ENCODE measurements around the gene IGIP.

DNA sequence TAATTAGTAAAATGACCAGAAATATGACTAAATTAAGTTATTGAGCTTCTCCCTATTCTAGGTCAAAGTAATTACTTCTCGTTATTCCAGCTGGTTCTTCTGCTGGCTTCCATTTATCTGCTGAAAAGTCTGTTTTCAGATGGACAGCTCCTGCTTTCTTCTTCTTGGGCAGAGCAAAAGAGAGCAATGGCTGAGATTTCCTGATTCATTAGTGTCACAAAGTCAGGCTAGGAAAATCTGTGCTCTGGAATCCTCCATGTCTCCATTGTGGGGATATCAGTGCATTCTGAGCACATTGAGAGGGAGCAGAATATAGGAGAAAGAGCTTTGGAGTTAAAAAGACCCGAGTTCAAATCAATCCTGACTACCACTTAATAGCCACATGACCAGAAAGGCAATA, 48.9 kb upstream of the IGIP start:
- TF ChIP-seq, protein P1, sequence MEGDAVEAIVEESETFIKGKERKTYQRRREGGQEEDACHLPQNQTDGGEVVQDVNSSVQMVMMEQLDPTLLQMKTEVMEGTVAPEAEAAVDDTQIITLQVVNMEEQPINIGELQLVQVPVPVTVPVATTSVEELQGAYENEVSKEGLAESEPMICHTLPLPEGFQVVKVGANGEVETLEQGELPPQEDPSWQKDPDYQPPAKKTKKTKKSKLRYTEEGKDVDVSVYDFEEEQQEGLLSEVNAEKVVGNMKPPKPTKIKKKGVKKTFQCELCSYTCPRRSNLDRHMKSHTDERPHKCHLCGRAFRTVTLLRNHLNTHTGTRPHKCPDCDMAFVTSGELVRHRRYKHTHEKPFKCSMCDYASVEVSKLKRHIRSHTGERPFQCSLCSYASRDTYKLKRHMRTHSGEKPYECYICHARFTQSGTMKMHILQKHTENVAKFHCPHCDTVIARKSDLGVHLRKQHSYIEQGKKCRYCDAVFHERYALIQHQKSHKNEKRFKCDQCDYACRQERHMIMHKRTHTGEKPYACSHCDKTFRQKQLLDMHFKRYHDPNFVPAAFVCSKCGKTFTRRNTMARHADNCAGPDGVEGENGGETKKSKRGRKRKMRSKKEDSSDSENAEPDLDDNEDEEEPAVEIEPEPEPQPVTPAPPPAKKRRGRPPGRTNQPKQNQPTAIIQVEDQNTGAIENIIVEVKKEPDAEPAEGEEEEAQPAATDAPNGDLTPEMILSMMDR (IDR thresholded peaks at IDR 0.05) = no peak
- TF ChIP-seq ZFX (IDR thresholded peaks at IDR 0.05; ENCODE audit: borderline replicate concordance) = no peak
